Measurements from ENCODE around the gene TEX261. TPM values are rescaled to one million over a fixed set of nuclear protein-coding genes. Genes with fewer than 3 reads are reported as not detected.

Gene TEX261
- total RNA-seq, 1 donor from 2014 or later = 50.7 TPM

- H3K27me3 ChIP-seq (ENCODE audit: low read depth) = no peaks in the 10 kb centered on the region
- H3K4me3 ChIP-seq = peak overlapping the region; percentile 72
- H3K9me3 ChIP-seq (replicated peaks) = no peaks in the 10 kb centered on the region
- intact Hi-C loops (cut with micrococcal nuclease) = no loop called here
- H3K27ac ChIP-seq (replicated peaks) = peak overlapping the region; percentile 91
- no peak for DNase-seq
- TF ChIP-seq CTCF (IDR thresholded peaks at IDR 0.05; ENCODE audit: borderline replicate concordance) = no peak
- H3K36me3 ChIP-seq = no peaks in the 10 kb centered on the region
- peaks cover 27% of the 10 kb centered on the region for H3K4me1 ChIP-seq
Observed at GRCh38 chr2:70977605-70978205, 17.0 kb downstream of the TEX261 start.

GRCh38 chr2:70975237-70975636 lies 19.4 kb downstream of the TEX261 start:
- no peak for DNase-seq
- intact Hi-C loops (cut with micrococcal nuclease) = no loop called here
- Histone ChIP-seq H3K27me3 (ENCODE audit: low read depth) (no peaks in the 10 kb centered on the region), H3K36me3 (no peaks in the 10 kb centered on the region), H3K4me1 (peaks cover 27% of the 10 kb centered on the region), H3K4me3 (no peak overlapping the region), H3K27ac (replicated peaks) (no peak overlapping the region), H3K9me3 (replicated peaks) (no peaks in the 10 kb centered on the region)
- TF ChIP-seq CTCF (IDR thresholded peaks at IDR 0.05; ENCODE audit: borderline replicate concordance) = no peak

GRCh38 chr2:70974592-70974991 lies 20.1 kb downstream of the TEX261 start:
- no peak for TF ChIP-seq CTCF (IDR thresholded peaks at IDR 0.05; ENCODE audit: borderline replicate concordance)
- H3K27me3 ChIP-seq (ENCODE audit: low read depth) = peaks cover under 1% of the 10 kb centered on the region
- H3K9me3 ChIP-seq (replicated peaks) = no peaks in the 10 kb centered on the region
- peaks cover 27% of the 10 kb centered on the region for H3K4me1 ChIP-seq
- DNase-seq = no peak
- no peak overlapping the region for H3K4me3 ChIP-seq
- no peaks in the 10 kb centered on the region for H3K36me3 ChIP-seq
- intact Hi-C loops (cut with micrococcal nuclease) = no loop called here
- H3K27ac ChIP-seq (replicated peaks) = no peak overlapping the region

GRCh38 chr2:70967189-70967588 lies 27.5 kb downstream of the TEX261 start:
- H3K27me3 ChIP-seq (ENCODE audit: low read depth) = peaks cover 62% of the 10 kb centered on the region
- intact Hi-C loops (cut with micrococcal nuclease) = no loop called here
- H3K4me3 ChIP-seq = no peak overlapping the region
- H3K27ac ChIP-seq (replicated peaks) = no peak overlapping the region
- no peaks in the 10 kb centered on the region for H3K9me3 ChIP-seq (replicated peaks)
- no peak for TF ChIP-seq CTCF (IDR thresholded peaks at IDR 0.05; ENCODE audit: borderline replicate concordance)
- peaks cover 9% of the 10 kb centered on the region for H3K4me1 ChIP-seq
- H3K36me3 ChIP-seq = no peaks in the 10 kb centered on the region
- DNase-seq = no peak

- intact Hi-C loops (cut with micrococcal nuclease) = no loop called here
- no peaks in the 10 kb centered on the region for H3K36me3 ChIP-seq
- H3K4me3 ChIP-seq = no peak overlapping the region
- H3K27me3 ChIP-seq (ENCODE audit: low read depth) = peaks cover 67% of the 10 kb centered on the region
- H3K9me3 ChIP-seq (replicated peaks) = no peaks in the 10 kb centered on the region
- TF ChIP-seq CTCF (IDR thresholded peaks at IDR 0.05; ENCODE audit: borderline replicate concordance) = no peak
- no peak overlapping the region for H3K27ac ChIP-seq (replicated peaks)
- peaks cover 9% of the 10 kb centered on the region for H3K4me1 ChIP-seq
- no peak for DNase-seq
Observed at GRCh38 chr2:70966681-70967080, 28.0 kb downstream of the TEX261 start.
